Measurements from ENCODE around the gene RRAS. TPM values are rescaled to one million over a fixed set of nuclear protein-coding genes. Genes with fewer than 3 reads are reported as not detected.

Gene RRAS
- total RNA-seq, 4 donors from 2014 or later: 17.2 to 48.0 (median 32.4) TPM

- no peaks in the 10 kb centered on the region for H3K9me3 ChIP-seq
- TF ChIP-seq CTCF (IDR thresholded peaks at IDR 0.05): no peak
- DNase-seq: no peak
- H3K27ac ChIP-seq: no peak overlapping the region
- H3K4me1 ChIP-seq: no peaks in the 10 kb centered on the region
- H3K4me3 ChIP-seq: no peak overlapping the region
- H3K27me3 ChIP-seq: no peaks in the 10 kb centered on the region
- H3K36me3 ChIP-seq: peaks cover 0 to 96% (median 0%) of the 10 kb centered on the region in 3 donors
Measured at GRCh38 chr19:49651029-49651819, 11.3 kb upstream of the RRAS start.

GRCh38 chr19:49646586-49646985 is 6.6 kb upstream of the RRAS start:
- no peak for DNase-seq
- H3K9me3 ChIP-seq: no peaks in the 10 kb centered on the region
- H3K4me1 ChIP-seq: peaks cover 0 to 18% (median 0%) of the 10 kb centered on the region in 4 donors
- H3K36me3 ChIP-seq: peaks cover 0 to 69% (median 0%) of the 10 kb centered on the region in 3 donors
- TF ChIP-seq POLR2A (IDR thresholded peaks at IDR 0.05) (no peak), CTCF (IDR thresholded peaks at IDR 0.05) (no peak)
- no peak overlapping the region for H3K4me3 ChIP-seq
- no peaks in the 10 kb centered on the region for H3K27me3 ChIP-seq
- no peak overlapping the region for H3K27ac ChIP-seq

GRCh38 chr19:49645995-49646394 is 6.1 kb upstream of the RRAS start:
- Histone ChIP-seq H3K4me3 (no peak overlapping the region), H3K4me1 (peaks cover 0 to 18% (median 0%) of the 10 kb centered on the region in 4 donors), H3K36me3 (peaks cover 0 to 63% (median 0%) of the 10 kb centered on the region in 3 donors), H3K9me3 (no peaks in the 10 kb centered on the region), H3K27ac (no peak overlapping the region), H3K27me3 (no peaks in the 10 kb centered on the region)
- DNase-seq: no peak
- TF ChIP-seq CTCF (IDR thresholded peaks at IDR 0.05) (no peak), POLR2A (IDR thresholded peaks at IDR 0.05) (no peak)

GRCh38 chr19:49645592-49645991 is 5.6 kb upstream of the RRAS start:
- Histone ChIP-seq H3K27me3 (no peaks in the 10 kb centered on the region), H3K27ac (no peak overlapping the region), H3K4me3 (no peak overlapping the region), H3K4me1 (peaks cover 0 to 18% (median 0%) of the 10 kb centered on the region in 4 donors), H3K9me3 (no peaks in the 10 kb centered on the region), H3K36me3 (peaks cover 0 to 59% (median 0%) of the 10 kb centered on the region in 3 donors)
- no peak for TF ChIP-seq POLR2A (IDR thresholded peaks at IDR 0.05)
- TF ChIP-seq CTCF (IDR thresholded peaks at IDR 0.05): no peak
- DNase-seq: no peak

- Histone ChIP-seq H3K4me3 (peak overlapping the region in 1 of 4 donors; percentile 78), H3K27me3 (no peaks in the 10 kb centered on the region), H3K36me3 (peaks cover 0 to 38% (median 0%) of the 10 kb centered on the region in 3 donors), H3K4me1 (peaks cover 0 to 31% (median 0%) of the 10 kb centered on the region in 4 donors), H3K27ac (no peak overlapping the region), H3K9me3 (no peaks in the 10 kb centered on the region)
- no peak for DNase-seq
- TF ChIP-seq CTCF (IDR thresholded peaks at IDR 0.05) (no peak), POLR2A (IDR thresholded peaks at IDR 0.05) (no peak)
Measured at GRCh38 chr19:49643466-49643865, 3.5 kb upstream of the RRAS start.

All from Peyer's patch (tissue), 4 donors.